H1 (cell line): Measurements from ENCODE around the gene MOV10L1. TPM values are rescaled to one million over a fixed set of nuclear protein-coding genes. Genes with fewer than 3 reads are reported as not detected.
A peak's percentile ranks its signal among the peaks of the same experiment; 100 is the strongest.

Source experiments
- CTCF ChIA-PET: fragments of 300-600 bp; sonication (Branson Sonifier 250); formaldehyde crosslinking; loops from one replicate; lab custom pipeline; 2021; ENCODE audit not compliant: partially characterized antibody; lab: Charles Lee
- POLR2A ChIA-PET: fragments of 300-600 bp; sonication (Branson Sonifier 250); formaldehyde crosslinking; loops from one replicate; lab custom pipeline; 2021; ENCODE audit warnings: inconsistent platforms; ENCODE audit not compliant: partially characterized antibody; lab: Charles Lee
- DNase-seq, 2 experiments: peaks; one replicate each; pipeline versions ENCODE4 v3.0.0 to v3.0.0-alpha.2; 2010 to 2022; ENCODE audit warnings: low spot score in 2 of 2, low read depth in 1 of 2, mixed read lengths in 1 of 2
- FAIRE-seq: peaks from 2 replicates; lab custom pipeline; 2011; peaks lifted over from hg19 to GRCh38; lab: Jason Lieb, UNC
- H2AFZ ChIP-seq: 2 replicates; pipeline ENCODE4 v1.8.1; 2012; ENCODE audit warnings: low read length, inconsistent platforms
- H2AK5ac ChIP-seq: 2 replicates; pipeline ENCODE4 v1.6.1; 2013; ENCODE audit warnings: low read depth, low read length
- H2BK120ac ChIP-seq: replicated peaks from 2 replicates; pipeline ENCODE3; 2013; ENCODE audit warnings: low read depth, low read length, inconsistent platforms
- H2BK12ac ChIP-seq: 2 replicates; pipeline ENCODE4 v1.6.1; 2013; ENCODE audit warnings: low read depth, low read length
- H2BK15ac ChIP-seq: 2 replicates; pipeline ENCODE4 v1.6.1; 2013; ENCODE audit warnings: low read length
- H2BK20ac ChIP-seq: 2 replicates; pipeline ENCODE4 v1.6.1; 2013; ENCODE audit warnings: low read length
- H2BK5ac ChIP-seq: 2 replicates; pipeline ENCODE4 v1.6.1; 2013; ENCODE audit warnings: low read depth, low read length
- H3K14ac ChIP-seq: 2 replicates; pipeline ENCODE4 v1.6.1; 2013; ENCODE audit warnings: inconsistent platforms; ENCODE audit not compliant: insufficient read length
- H3K18ac ChIP-seq: 2 replicates; pipeline ENCODE4 v1.6.1; 2013; ENCODE audit warnings: low read length; ENCODE audit errors: extremely low read depth
- H3K23ac ChIP-seq: 2 replicates; pipeline ENCODE4 v1.6.1; 2013; ENCODE audit warnings: inconsistent platforms; ENCODE audit not compliant: insufficient read length
- H3K23me2 ChIP-seq: 2 replicates; pipeline ENCODE4 v1.6.1; 2013; ENCODE audit warnings: low read depth, low read length
- H3K27ac ChIP-seq: 2 replicates; pipeline ENCODE4 v1.6.1; 2011; ENCODE audit warnings: low read depth, low read length, inconsistent platforms
- H3K27me3 ChIP-seq, 4 experiments: replicated peaks in 1 of 4; 1 replicate in 1 of 4; 2 replicates in 3 of 4; pipeline versions ENCODE4 v1.6.1 to v1.8.1; 2011 to 2013; ENCODE audit warnings: low read length in 3 of 4, mild to moderate bottlenecking in 3 of 4, inconsistent platforms in 2 of 4, mixed read lengths in 2 of 4, moderate library complexity in 1 of 4; ENCODE audit not compliant: control insufficient read depth in 3 of 4, insufficient read depth in 3 of 4; ENCODE audit errors: extremely low read depth in 1 of 4
- H3K36me3 ChIP-seq, 4 experiments: 2 replicates each; pipeline versions ENCODE4 v1.6.1 to v1.8.1; 2011 to 2013; ENCODE audit warnings: mild to moderate bottlenecking in 4 of 4, low read length in 3 of 4, moderate library complexity in 2 of 4, control low read depth in 1 of 4, inconsistent platforms in 1 of 4; ENCODE audit not compliant: insufficient read depth in 4 of 4, control insufficient read depth in 2 of 4
- H3K4ac ChIP-seq: replicated peaks from 2 replicates; pipeline ENCODE3; 2013; ENCODE audit warnings: low read length, low read depth, mixed read lengths, inconsistent platforms; ENCODE audit not compliant: insufficient read length
- H3K4me1 ChIP-seq, 4 experiments: replicated peaks in 1 of 4; 1 replicate in 1 of 4; 2 replicates in 3 of 4; pipeline versions ENCODE4 v1.6.1 to v1.8.1; 2011 to 2013; ENCODE audit warnings: low read length in 3 of 4, inconsistent platforms in 2 of 4, mixed read lengths in 1 of 4; ENCODE audit not compliant: insufficient read depth in 4 of 4, control insufficient read depth in 3 of 4
- H3K4me2 ChIP-seq, 2 experiments: 2 replicates each; pipeline versions ENCODE4 v1.6.1 to v1.8.1; 2011 to 2013; ENCODE audit warnings: low read depth in 2 of 2, low read length in 2 of 2, control low read depth in 1 of 2, inconsistent platforms in 1 of 2, mild to moderate bottlenecking in 1 of 2; ENCODE audit not compliant: insufficient read depth in 1 of 2
- H3K4me3 ChIP-seq, 4 experiments: fragments of 200-600, 300-600 bp in 1 of 4; sonication (generic), shearing (Covaris generic), sonication (Bioruptor Twin) in 1 of 4; 2 replicates each; pipeline versions ENCODE4 v1.5.1 to v1.8.1; 2011 to 2016; ENCODE audit warnings: low read length in 4 of 4, low read depth in 3 of 4, control low read depth in 2 of 4, inconsistent platforms in 2 of 4, mild to moderate bottlenecking in 2 of 4, mixed read lengths in 1 of 4, moderate library complexity in 1 of 4; ENCODE audit not compliant: insufficient read depth in 2 of 4; ENCODE audit errors: extremely low read depth in 1 of 4
- H3K56ac ChIP-seq: replicated peaks from 2 replicates; pipeline ENCODE3; 2013; ENCODE audit warnings: low read depth, mild to moderate bottlenecking, mixed read lengths, low read length, inconsistent platforms; ENCODE audit not compliant: insufficient read length
- H3K79me1 ChIP-seq: 2 replicates; pipeline ENCODE4 v1.6.1; 2013; ENCODE audit warnings: low read depth, low read length, control low read depth
- H3K79me2 ChIP-seq, 2 experiments: 2 replicates each; pipeline versions ENCODE4 v1.6.1 to v1.8.1; 2012 to 2013; ENCODE audit warnings: low read length in 2 of 2, mild to moderate bottlenecking in 2 of 2, inconsistent platforms in 1 of 2; ENCODE audit not compliant: insufficient read depth in 2 of 2, control insufficient read depth in 1 of 2
- H3K9ac ChIP-seq, 4 experiments: replicated peaks in 1 of 4; 1 replicate in 1 of 4; 2 replicates in 3 of 4; pipeline versions ENCODE4 v1.6.1 to v1.8.1; 2011 to 2013; ENCODE audit warnings: low read depth in 3 of 4, low read length in 3 of 4, control low read depth in 2 of 4, mild to moderate bottlenecking in 2 of 4, moderate library complexity in 2 of 4, inconsistent platforms in 1 of 4; ENCODE audit errors: extremely low read depth in 1 of 4
- H3K9me3 ChIP-seq, 2 experiments: 2 replicates each; pipeline versions ENCODE4 v1.6.1 to v1.8.1; 2012 to 2013; ENCODE audit warnings: mild to moderate bottlenecking in 2 of 2, moderate library complexity in 2 of 2, control low read depth in 1 of 2, inconsistent platforms in 1 of 2, low read depth in 1 of 2, low read length in 1 of 2, mixed read lengths in 1 of 2; ENCODE audit not compliant: insufficient read depth in 2 of 2
- H4K20me1 ChIP-seq, 2 experiments: replicated peaks in 1 of 2; 2 replicates each; pipeline versions ENCODE3 to v1.8.1; 2011 to 2013; ENCODE audit warnings: inconsistent platforms in 2 of 2, low read length in 2 of 2, mild to moderate bottlenecking in 1 of 2; ENCODE audit not compliant: insufficient read depth in 2 of 2, control insufficient read depth in 1 of 2
- H4K5ac ChIP-seq: 2 replicates; pipeline ENCODE4 v1.6.1; 2013; ENCODE audit warnings: low read length, low read depth, mixed read lengths, inconsistent platforms; ENCODE audit not compliant: insufficient read length
- H4K8ac ChIP-seq: 2 replicates; pipeline ENCODE4 v1.8.0; 2013; ENCODE audit warnings: mild to moderate bottlenecking, moderate library complexity, low read length, inconsistent platforms; ENCODE audit not compliant: insufficient read depth; ENCODE audit errors: extremely low read depth
- H4K91ac ChIP-seq: replicated peaks from 2 replicates; pipeline ENCODE3; 2013; ENCODE audit warnings: low read length, mixed read lengths, inconsistent platforms; ENCODE audit not compliant: insufficient read length
- NRF1 ChIP-seq: IDR thresholded peaks from 2 replicates; pipeline ENCODE4 v1.6.1; 2011; ENCODE audit warnings: mild to moderate bottlenecking, low read depth, low read length, improper control_type of control experiment
- POU5F1 ChIP-seq: IDR thresholded peaks from 2 replicates; pipeline ENCODE4 v1.6.1; 2011; ENCODE audit warnings: low read depth, mild to moderate bottlenecking, low read length, moderate library complexity
- RFX5 ChIP-seq: IDR thresholded peaks from 2 replicates; pipeline ENCODE4 v1.6.1; 2011; ENCODE audit warnings: low read depth, low read length, improper control_type of control experiment, borderline replicate concordance
- YY1 ChIP-seq: IDR thresholded peaks from 2 replicates; pipeline ENCODE4 v1.6.1; 2011; ENCODE audit warnings: low read depth, mild to moderate bottlenecking, low read length
- WGBS, 2 experiments: shearing (Covaris generic) in 1 of 2; methylation state at CpG; one replicate each; pipeline versions ENCODE4 v1.1.6 to v1.1.7; 2013 to 2015; ENCODE audit warnings: low lambda C conversion rate in 2 of 2, mixed read lengths in 2 of 2, inconsistent platforms in 1 of 2, low coverage in 1 of 2, missing lambda C conversion rate in 1 of 2; ENCODE audit not compliant: insufficient replicate concordance in 2 of 2, insufficient coverage in 1 of 2, insufficient read length in 1 of 2; ENCODE audit errors: extremely low coverage in 1 of 2, missing lambda C conversion rate in 1 of 2; 5-methylcytosine and 5-hydroxymethylcytosine counted together
- polyA plus RNA-seq, 7 experiments: library from polyadenylated mRNA; depleted of rRNA in 3 of 7; stranded (reverse) in 5 of 7; unstranded in 2 of 7; fragments of >200 nt in 5 of 7; fragments of 200-250 nt in 2 of 7; gene quantifications; 1 replicate in 5 of 7; 2 replicates in 1 of 7; 4 replicates in 1 of 7; pipeline versions ENCODE4 v1.2.1 to v1.2.3, GENCODE V29; 2011 to 2013; ENCODE audit warnings: missing spikeins in 2 of 7, mixed read lengths in 2 of 7
- total RNA-seq: library from RNA; stranded (reverse); fragmentation: NEBNext Ultra II Directional; extraction: Animal tissue kit (Norgen Biotek cat#: 25700); gene quantifications from 2 replicates; pipeline ENCODE4 v1.2.1, GENCODE V29; 2021

MOV10L1 gene
- total and polyA plus RNA-seq, 2 of the 8 experiments (the other 6 are each of a cell fraction or from before 2014, with no cell fraction given), result 0.32 TPM; not detected in 1

DNA sequence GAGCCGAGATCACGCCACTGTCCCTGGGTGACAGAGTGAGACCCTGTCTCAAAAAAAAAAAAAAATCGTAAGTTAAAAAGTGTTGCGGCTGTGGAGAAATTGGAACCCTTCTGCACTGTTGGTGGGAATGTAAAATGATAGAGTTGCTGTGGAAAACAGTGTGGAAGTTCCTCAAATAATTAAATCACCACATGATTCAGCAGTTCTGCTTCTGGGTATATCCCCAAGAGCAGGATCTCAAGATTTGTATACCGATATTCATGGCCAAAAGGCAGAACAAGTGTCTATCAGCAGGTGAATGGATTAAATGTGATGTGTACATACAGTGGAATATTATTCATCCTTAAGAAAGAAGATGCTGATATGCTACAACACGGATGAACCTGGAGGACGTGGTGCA, 114.8 kb downstream of the MOV10L1 start:
- no peak overlapping the region for H3K23ac ChIP-seq
- no peak overlapping the region for H2BK20ac ChIP-seq
- no peak overlapping the region for H4K8ac ChIP-seq
- ChIA-PET POLR2A (interaction anchor here (3.0 kb wide), 1 partner anchor 14 kb away, joined by 9 read pairs; no protein-coding TSS in a partner anchor), CTCF (interaction anchor here (0.6 to 7.0 kb wide), 2 partner anchors 28 to 55 kb away, joined by 3 to 83 read pairs; no protein-coding TSS in a partner anchor)
- no peak overlapping the region for H4K5ac ChIP-seq
- no peak overlapping the region for H2AFZ ChIP-seq
- H3K23me2 ChIP-seq, result peaks cover 13% of the 10 kb centered on the region; the same call in 1 of the 2 replicates
- H2BK5ac ChIP-seq, result no peak overlapping the region
- H3K4me2 ChIP-seq, result no peak overlapping the region
- no peaks in the 10 kb centered on the region for H3K9me3 ChIP-seq
- peaks cover 0 to 12% (median 2%) of the 10 kb centered on the region in 4 experiments; a peak in 5 of 8 replicates for H3K36me3 ChIP-seq
- no peaks in the 10 kb centered on the region for H3K27me3 ChIP-seq
- FAIRE-seq, result no peak
- no peak overlapping the region for H2AK5ac ChIP-seq
- WGBS, 2 experiments, result 93% methylated on average over 5 of the region's 7 CpGs; no CpG with 5 or more reads in 1 of the 2 experiments
- no peak overlapping the region for H3K27ac ChIP-seq
- peaks cover 0 to 7% (median 6%) of the 10 kb centered on the region in 4 experiments; a peak in 6 of 7 replicates for H3K4me1 ChIP-seq
- H4K20me1 ChIP-seq, result peaks cover 4 to 25% of the 10 kb centered on the region in 2 experiments
- no peak overlapping the region for H3K4me3 ChIP-seq
- H3K79me1 ChIP-seq, result peaks cover 2% of the 10 kb centered on the region; the same call in 1 of the 2 replicates
- H3K56ac ChIP-seq, result no peak overlapping the region
- H2BK15ac ChIP-seq, result no peak overlapping the region
- no peak overlapping the region for H2BK12ac ChIP-seq
- no peak overlapping the region for H4K91ac ChIP-seq
- H3K79me2 ChIP-seq, result peaks cover 0 to 13% of the 10 kb centered on the region in 2 experiments; a peak in 1 of 4 replicates
- H3K4ac ChIP-seq, result no peak overlapping the region
- TF ChIP-seq POU5F1 (no peak), NRF1 (no peak), YY1 (no peak), RFX5 (no peak)
- no peak overlapping the region for H3K18ac ChIP-seq
- DNase-seq, result no peak
- peak overlapping the region in 1 of 4 experiments; percentile 17; a peak in 1 of 7 replicates for H3K9ac ChIP-seq
- no peak overlapping the region for H2BK120ac ChIP-seq
- no peak overlapping the region for H3K14ac ChIP-seq
